MG63 (cell line): Measurements from ENCODE around the gene ACP1. TPM values are rescaled to one million over a fixed set of nuclear protein-coding genes. Genes with fewer than 3 reads are reported as not detected.

ENCODE experiments used
- DNase-seq: peaks from one replicate; pipeline ENCODE4 v3.0.0-alpha.2; 2020
- H3K27me3 ChIP-seq: fragments of 250-450 bp; sonication (Bioruptor Pico); 2 replicates; pipeline ENCODE4 v1.5.1; 2020; ENCODE audit warnings: mild to moderate bottlenecking, moderate library complexity
- H3K36me3 ChIP-seq: fragments of 250-450 bp; sonication (Bioruptor Pico); 2 replicates; pipeline ENCODE4 v1.5.1; 2020; ENCODE audit warnings: mild to moderate bottlenecking, moderate library complexity
- H3K4me3 ChIP-seq: fragments of 250-450 bp; sonication (Bioruptor Pico); 2 replicates; pipeline ENCODE4 v1.5.1; 2020; ENCODE audit warnings: mild to moderate bottlenecking, moderate library complexity
- H3K9me3 ChIP-seq: fragments of 250-450 bp; sonication (Bioruptor Pico); 2 replicates; pipeline ENCODE4 v1.5.1; 2020; ENCODE audit warnings: mild to moderate bottlenecking, moderate library complexity
- total RNA-seq: library from RNA; depleted of rRNA; stranded (reverse); fragments of >200 nt; shearing (Covaris generic); gene quantifications from 2 replicates; pipeline ENCODE4 v1.2.3, GENCODE V29; 2014; ENCODE audit warnings: low replicate concordance; rRNA removed

The ACP1 gene
- total RNA-seq: 130 and 152 TPM in 2 replicates

GRCh38 chr2:264493-265468 is at the start of gene ACP1:
Gene ACP1, plus strand, starts transcription at chr2:264947. Its CDS starts 18 bp downstream, at chr2:264965.
- peak within 1 kb of the TSS; percentile 76 for H3K4me3 ChIP-seq
- peaks cover 31% of the 10 kb centered on the region for H3K36me3 ChIP-seq
- 0 out of 2 replicates have a peak, but pooled peaks cover 2% of the 10 kb centered on the region for H3K9me3 ChIP-seq
- no peaks in the 10 kb centered on the region for H3K27me3 ChIP-seq
- DNase-seq: peak; percentile 89

GRCh38 chr2:216068-216467 is 48.7 kb upstream of the ACP1 start:
- H3K36me3 ChIP-seq: no peaks in the 10 kb centered on the region
- DNase-seq: no peak
- no peak overlapping the region for H3K4me3 ChIP-seq
- H3K9me3 ChIP-seq: peaks cover 12% of the 10 kb centered on the region
- peaks cover 3% of the 10 kb centered on the region for H3K27me3 ChIP-seq

- Histone ChIP-seq H3K36me3 (no peaks in the 10 kb centered on the region; the same call in 1 of the 2 replicates), H3K4me3 (no peak overlapping the region), H3K27me3 (no peaks in the 10 kb centered on the region), H3K9me3 (no peaks in the 10 kb centered on the region)
- no peak for DNase-seq
Observed at GRCh38 chr2:223451-223850, 41.3 kb upstream of the ACP1 start.

GRCh38 chr2:223971-224760 is 40.6 kb upstream of the ACP1 start:
- H3K36me3 ChIP-seq: no peaks in the 10 kb centered on the region; the same call in 1 of the 2 replicates
- H3K4me3 ChIP-seq: no peak overlapping the region
- no peak for DNase-seq
- no peaks in the 10 kb centered on the region for H3K9me3 ChIP-seq
- H3K27me3 ChIP-seq: no peaks in the 10 kb centered on the region

GRCh38 chr2:228115-228514 is 36.6 kb upstream of the ACP1 start:
- no peak for DNase-seq
- no peaks in the 10 kb centered on the region for H3K9me3 ChIP-seq
- no peak overlapping the region for H3K4me3 ChIP-seq
- H3K36me3 ChIP-seq: no peaks in the 10 kb centered on the region; the same call in 1 of the 2 replicates
- no peaks in the 10 kb centered on the region for H3K27me3 ChIP-seq

GRCh38 chr2:228518-229278 is 36.0 kb upstream of the ACP1 start:
- H3K27me3 ChIP-seq: no peaks in the 10 kb centered on the region
- DNase-seq: no peak
- H3K4me3 ChIP-seq: no peak overlapping the region
- no peaks in the 10 kb centered on the region for H3K9me3 ChIP-seq
- no peaks in the 10 kb centered on the region; the same call in 1 of the 2 replicates for H3K36me3 ChIP-seq

GRCh38 chr2:231521-232185 is 33.1 kb upstream of the ACP1 start:
- no peak for DNase-seq
- Histone ChIP-seq H3K4me3 (no peak overlapping the region), H3K27me3 (no peaks in the 10 kb centered on the region), H3K9me3 (no peaks in the 10 kb centered on the region), H3K36me3 (no peaks in the 10 kb centered on the region)

GRCh38 chr2:233030-233429 is 31.7 kb upstream of the ACP1 start:
- H3K9me3 ChIP-seq: no peaks in the 10 kb centered on the region
- H3K4me3 ChIP-seq: no peak overlapping the region
- no peak for DNase-seq
- H3K36me3 ChIP-seq: no peaks in the 10 kb centered on the region
- H3K27me3 ChIP-seq: no peaks in the 10 kb centered on the region

- no peak for DNase-seq
- H3K36me3 ChIP-seq: no peaks in the 10 kb centered on the region
- H3K27me3 ChIP-seq: no peaks in the 10 kb centered on the region
- no peak overlapping the region for H3K4me3 ChIP-seq
- no peaks in the 10 kb centered on the region for H3K9me3 ChIP-seq
Observed at GRCh38 chr2:234421-234820, 30.3 kb upstream of the ACP1 start.

GRCh38 chr2:236993-237539 is 27.7 kb upstream of the ACP1 start:
- Histone ChIP-seq H3K4me3 (no peak overlapping the region), H3K36me3 (no peaks in the 10 kb centered on the region), H3K9me3 (peaks cover under 1% of the 10 kb centered on the region; the same call in 1 of the 2 replicates), H3K27me3 (no peaks in the 10 kb centered on the region)
- no peak for DNase-seq

- Histone ChIP-seq H3K36me3 (peaks cover 7% of the 10 kb centered on the region), H3K4me3 (no peak overlapping the region), H3K27me3 (no peaks in the 10 kb centered on the region), H3K9me3 (peaks cover 7% of the 10 kb centered on the region; the same call in 1 of the 2 replicates)
- no peak for DNase-seq
Observed at GRCh38 chr2:237878-238277, 26.9 kb upstream of the ACP1 start.

- DNase-seq: no peak
- H3K27me3 ChIP-seq: no peaks in the 10 kb centered on the region
- H3K4me3 ChIP-seq: no peak overlapping the region
- peaks cover 7% of the 10 kb centered on the region; the same call in 1 of the 2 replicates for H3K9me3 ChIP-seq
- H3K36me3 ChIP-seq: peaks cover 10% of the 10 kb centered on the region
Observed at GRCh38 chr2:238431-238830, 26.3 kb upstream of the ACP1 start.

GRCh38 chr2:238869-239268 is 25.9 kb upstream of the ACP1 start:
- Histone ChIP-seq H3K36me3 (peaks cover 10% of the 10 kb centered on the region), H3K9me3 (peaks cover 7% of the 10 kb centered on the region; the same call in 1 of the 2 replicates)
- DNase-seq: no peak

GRCh38 chr2:244547-244946 is 20.2 kb upstream of the ACP1 start:
- H3K27me3 ChIP-seq: no peaks in the 10 kb centered on the region
- DNase-seq: no peak

More at GRCh38 chr2:238869-239268, 25.9 kb upstream of the ACP1 start:
- no peaks in the 10 kb centered on the region for H3K27me3 ChIP-seq
- H3K4me3 ChIP-seq: no peak overlapping the region

GRCh38 chr2:246489-247144 is 18.1 kb upstream of the ACP1 start:
- peaks cover 10% of the 10 kb centered on the region for H3K36me3 ChIP-seq
- no peak for DNase-seq
- no peak overlapping the region for H3K4me3 ChIP-seq
- H3K9me3 ChIP-seq: peaks cover 7% of the 10 kb centered on the region; the same call in 1 of the 2 replicates
- no peaks in the 10 kb centered on the region for H3K27me3 ChIP-seq

More at GRCh38 chr2:244547-244946, 20.2 kb upstream of the ACP1 start:
- H3K9me3 ChIP-seq: peaks cover 7% of the 10 kb centered on the region; the same call in 1 of the 2 replicates
- no peak overlapping the region for H3K4me3 ChIP-seq
- H3K36me3 ChIP-seq: peaks cover 10% of the 10 kb centered on the region
